ENCODE data around the gene GEMIN7.

- TF ChIP-seq CTCF (IDR thresholded peaks at IDR 0.05; ENCODE audit: poor library complexity, severe bottlenecking) (no peak), RAD21 (conservative IDR thresholded peaks at IDR 0.05) (no peak), POLR2AphosphoS5 (IDR thresholded peaks at IDR 0.05) (no peak), EZH2 (IDR thresholded peaks at IDR 0.05; ENCODE audit: borderline replicate concordance, insufficient read depth, low read length, poor library complexity, severe bottlenecking) (no peak), TAF1 (IDR thresholded peaks at IDR 0.05; ENCODE audit: low read depth) (no peak), REST (IDR thresholded peaks at IDR 0.05; ENCODE audit: borderline replicate concordance) (no peak), SMC3 (conservative IDR thresholded peaks at IDR 0.05; ENCODE audit: poor library complexity) (no peak), EP300 (conservative IDR thresholded peaks at IDR 0.05; ENCODE audit: poor library complexity, severe bottlenecking) (no peak)
Measured at GRCh38 chr19:45100846-45101252, 21.8 kb downstream of the GEMIN7 start.
